Kidney (tissue), 14 donors: ENCODE data around the gene XPO1. TPM values are rescaled to one million over a fixed set of nuclear protein-coding genes. Genes with fewer than 3 reads are reported as not detected.

ENCODE experiments used
- DNase-seq, 5 donors: peaks; one replicate each; pipeline ENCODE4 v3.0.0-alpha.2; 2013 to 2020
- FAIRE-seq: peaks from 2 replicates; lab custom pipeline; 2012; peaks lifted over from hg19 to GRCh38; lab: Jason Lieb, UNC
- H3K27ac ChIP-seq, 2 donors: one replicate each; pipeline ENCODE4 v1.7.0; 2013; ENCODE audit warnings: low read depth in 2 of 2, low read length in 2 of 2, inconsistent platforms in 1 of 2
- H3K27me3 ChIP-seq: one replicate; pipeline ENCODE4 v1.7.1; 2013; ENCODE audit warnings: low read length, inconsistent platforms; ENCODE audit not compliant: control insufficient read depth, insufficient read depth
- H3K36me3 ChIP-seq, 3 donors: one replicate each; pipeline versions ENCODE4 v1.7.0 to v1.7.1; 2013; ENCODE audit warnings: low read length in 3 of 3, control low read depth in 1 of 3, inconsistent platforms in 1 of 3; ENCODE audit not compliant: insufficient read depth in 3 of 3, control insufficient read depth in 2 of 3
- H3K4me1 ChIP-seq, 3 donors: one replicate each; pipeline versions ENCODE4 v1.7.0 to v1.7.1; 2013; ENCODE audit warnings: low read length in 3 of 3, inconsistent platforms in 1 of 3, low read depth in 1 of 3; ENCODE audit not compliant: control insufficient read depth in 2 of 3, insufficient read depth in 2 of 3
- H3K4me3 ChIP-seq, 3 donors: one replicate each; pipeline versions ENCODE4 v1.7.0 to v1.8.1; 2013; ENCODE audit warnings: low read length in 3 of 3, control low read depth in 1 of 3, inconsistent platforms in 1 of 3
- H3K9ac ChIP-seq, 3 donors: one replicate each; pipeline versions ENCODE4 v1.7.0 to v1.7.1; 2013; ENCODE audit warnings: low read length in 3 of 3, control low read depth in 1 of 3, inconsistent platforms in 1 of 3
- H3K9me3 ChIP-seq, 3 donors: one replicate each; pipeline versions ENCODE4 v1.7.0 to v1.7.1; 2013; ENCODE audit warnings: low read length in 3 of 3, control low read depth in 1 of 3, inconsistent platforms in 1 of 3; ENCODE audit not compliant: control insufficient read depth in 2 of 3, insufficient read depth in 1 of 3
- intact Hi-C: fragments of 100-400 bp; cut with DNase I; formaldehyde crosslinking; loops from one replicate; pipeline ENCODE4 v1.11.1; 2022
- polyA plus RNA-seq: library from polyadenylated mRNA; stranded (reverse); fragments of 350-450 nt; fragmentation: Illumina TruSeq; extraction: RNeasy Lipid Tissue Mini Kit (QIAGEN cat#74804); gene quantifications from one replicate; pipeline ENCODE4 v1.2.3, GENCODE V29; 2014; ENCODE audit warnings: low read depth, low replicate concordance; ENCODE audit not compliant: insufficient read depth
- total RNA-seq: library from RNA; stranded (reverse); fragmentation: NEBNext Ultra II Directional; extraction: Animal tissue kit (Norgen Biotek cat#: 25700); gene quantifications from one replicate; pipeline ENCODE4 v1.2.1, GENCODE V29; 2021
- TF ChIP-seq, protein P1 (sequence below): IDR thresholded peaks from 3 replicates; pipeline ENCODE4 v1.5.1; 2012; ENCODE audit warnings: mild to moderate bottlenecking, moderate library complexity, borderline replicate concordance; ENCODE audit not compliant: insufficient read depth; ENCODE audit errors: extremely low read depth
- donor health status: control.
- donor health status: control.
- donor health status: control.
- donor health status: control.
- donor health status: control.
- donor health status: DM: yes; HTN: yes; CAD: no.
- donor health status: Normal renal cell carcinoma (clear cell type).

The XPO1 gene
- total and polyA plus RNA-seq, 2 donors from 2014 or later = 37.8 to 117 TPM

DNA sequence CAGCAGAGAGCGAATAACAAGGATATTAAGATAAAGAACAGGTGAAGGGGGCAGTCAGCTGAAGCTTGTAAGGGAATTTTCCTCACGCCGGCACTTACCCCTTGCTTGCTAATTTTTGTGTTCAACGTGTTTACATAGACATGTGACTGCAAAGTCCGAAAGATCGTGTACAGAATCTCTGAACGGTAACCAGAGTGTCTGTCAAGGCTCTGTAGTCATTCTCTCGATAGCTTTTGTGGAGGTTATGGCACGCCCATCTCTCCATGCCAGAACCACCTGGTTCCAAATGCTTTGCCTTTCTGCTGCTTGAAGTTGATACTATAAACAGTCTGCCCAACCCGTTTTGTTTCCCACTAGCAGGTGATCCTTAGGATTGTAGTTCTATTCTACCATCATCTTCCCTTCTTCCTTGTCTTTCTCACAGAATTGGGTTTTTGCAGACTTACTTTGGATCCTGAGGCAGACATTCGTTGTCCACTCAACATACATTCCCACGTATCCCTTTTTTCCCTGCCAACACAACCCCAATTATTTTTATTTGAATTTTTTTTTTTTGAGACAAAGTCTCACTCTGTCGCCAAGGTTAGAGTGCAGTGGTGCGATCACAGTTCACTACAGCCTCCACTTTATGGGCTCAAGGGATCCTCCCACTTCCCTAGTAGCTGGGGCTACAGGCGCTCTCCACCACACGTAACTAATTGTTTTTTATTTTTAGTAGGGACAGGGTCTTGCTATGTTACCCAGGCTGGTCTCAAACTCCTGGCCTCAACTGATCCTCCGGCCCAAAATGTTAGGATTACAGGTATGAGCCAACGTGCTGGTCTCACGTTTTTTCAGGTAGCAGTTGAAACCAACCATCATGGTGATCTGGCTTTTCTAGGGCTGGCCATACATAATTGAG is 66.0 kb downstream of the XPO1 start:
- FAIRE-seq (no peak), DNase-seq (peak in 2 of 5 donors; percentile 62 to 65)
- TF ChIP-seq, protein P1, sequence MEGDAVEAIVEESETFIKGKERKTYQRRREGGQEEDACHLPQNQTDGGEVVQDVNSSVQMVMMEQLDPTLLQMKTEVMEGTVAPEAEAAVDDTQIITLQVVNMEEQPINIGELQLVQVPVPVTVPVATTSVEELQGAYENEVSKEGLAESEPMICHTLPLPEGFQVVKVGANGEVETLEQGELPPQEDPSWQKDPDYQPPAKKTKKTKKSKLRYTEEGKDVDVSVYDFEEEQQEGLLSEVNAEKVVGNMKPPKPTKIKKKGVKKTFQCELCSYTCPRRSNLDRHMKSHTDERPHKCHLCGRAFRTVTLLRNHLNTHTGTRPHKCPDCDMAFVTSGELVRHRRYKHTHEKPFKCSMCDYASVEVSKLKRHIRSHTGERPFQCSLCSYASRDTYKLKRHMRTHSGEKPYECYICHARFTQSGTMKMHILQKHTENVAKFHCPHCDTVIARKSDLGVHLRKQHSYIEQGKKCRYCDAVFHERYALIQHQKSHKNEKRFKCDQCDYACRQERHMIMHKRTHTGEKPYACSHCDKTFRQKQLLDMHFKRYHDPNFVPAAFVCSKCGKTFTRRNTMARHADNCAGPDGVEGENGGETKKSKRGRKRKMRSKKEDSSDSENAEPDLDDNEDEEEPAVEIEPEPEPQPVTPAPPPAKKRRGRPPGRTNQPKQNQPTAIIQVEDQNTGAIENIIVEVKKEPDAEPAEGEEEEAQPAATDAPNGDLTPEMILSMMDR = no peak
- Histone ChIP-seq H3K36me3 (no peaks in the 10 kb centered on the region), H3K4me1 (peaks cover 2 to 15% (median 2%) of the 10 kb centered on the region in 3 donors), H3K27ac (peak overlapping the region; percentile 97 to 98), H3K27me3 (no peaks in the 10 kb centered on the region), H3K9ac (peak overlapping the region; percentile 66 to 95 (median 90)), H3K9me3 (no peaks in the 10 kb centered on the region), H3K4me3 (peak overlapping the region; percentile 66 to 91 (median 79))
- intact Hi-C loops = no loop called here

DNA sequence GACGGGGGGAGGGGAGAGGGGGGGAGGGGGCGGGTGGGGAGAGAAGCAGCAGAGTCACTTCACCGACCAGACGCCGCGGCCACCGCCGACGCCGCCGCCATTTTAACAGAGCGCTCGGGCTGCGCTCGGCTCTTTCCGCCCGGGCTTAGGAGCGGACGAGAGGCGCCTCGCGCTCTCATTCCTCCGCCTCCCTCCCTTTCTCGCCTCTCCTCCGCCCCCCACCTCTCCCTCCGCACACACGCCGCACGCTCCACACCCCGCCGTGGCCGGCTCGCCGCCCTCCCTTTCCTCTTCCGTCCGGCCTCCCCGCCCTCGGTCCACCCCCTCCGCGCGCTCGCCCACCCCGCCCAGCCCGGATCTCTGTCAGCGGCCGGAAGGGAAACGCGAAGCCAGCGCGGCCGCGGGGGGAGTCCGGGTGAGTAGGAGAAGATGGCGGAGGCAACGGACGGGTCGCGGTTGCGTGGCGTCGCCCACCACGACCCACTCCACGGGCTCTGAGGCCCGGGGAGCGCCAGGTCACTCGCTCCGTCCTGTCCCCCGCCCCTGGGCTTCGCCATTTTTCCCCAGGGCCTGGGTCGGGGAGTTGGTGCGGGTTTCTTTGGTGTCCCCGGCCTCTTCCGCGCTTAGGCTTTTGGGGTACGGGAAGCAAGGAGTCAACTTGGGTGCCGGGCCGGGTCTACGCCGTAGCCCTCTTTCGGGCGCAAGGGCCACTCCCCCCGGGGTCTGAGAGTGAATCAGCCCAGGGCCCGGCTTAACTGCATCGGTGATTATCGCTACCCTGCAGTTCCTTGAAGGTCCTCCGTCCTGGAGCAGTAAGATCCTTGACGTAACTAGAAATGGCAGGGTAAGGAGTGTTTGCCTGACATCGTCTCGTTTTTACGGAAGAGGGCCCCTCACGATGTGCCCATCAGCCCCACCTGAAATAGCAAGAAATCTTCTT is 66.9 kb downstream of the XPO1 start, which contains the start of gene USP34:
Gene USP34 (minus strand): TSS at position 123 of the 940 bp plus-strand sequence. CDS start 395 bp downstream, outside the sequence.
- DNase-seq (peak; percentile 97 to 99 (median 98)), FAIRE-seq (no peak)
- intact Hi-C loops = no loop called here
- H3K27ac ChIP-seq = peak within 1 kb of the TSS; percentile 97 to 98
- H3K27me3 ChIP-seq = no peaks in the 10 kb centered on the region
- TF ChIP-seq, protein P1 = peak; percentile 13
- H3K9ac ChIP-seq = peak within 1 kb of the TSS; percentile 84 to 96 (median 90)
- peak within 1 kb of the TSS; percentile 88 to 94 (median 91) for H3K4me3 ChIP-seq
- no peaks in the 10 kb centered on the region for H3K36me3 ChIP-seq
- H3K4me1 ChIP-seq = peaks cover 2 to 15% (median 2%) of the 10 kb centered on the region in 3 donors
- H3K9me3 ChIP-seq = no peaks in the 10 kb centered on the region

DNA sequence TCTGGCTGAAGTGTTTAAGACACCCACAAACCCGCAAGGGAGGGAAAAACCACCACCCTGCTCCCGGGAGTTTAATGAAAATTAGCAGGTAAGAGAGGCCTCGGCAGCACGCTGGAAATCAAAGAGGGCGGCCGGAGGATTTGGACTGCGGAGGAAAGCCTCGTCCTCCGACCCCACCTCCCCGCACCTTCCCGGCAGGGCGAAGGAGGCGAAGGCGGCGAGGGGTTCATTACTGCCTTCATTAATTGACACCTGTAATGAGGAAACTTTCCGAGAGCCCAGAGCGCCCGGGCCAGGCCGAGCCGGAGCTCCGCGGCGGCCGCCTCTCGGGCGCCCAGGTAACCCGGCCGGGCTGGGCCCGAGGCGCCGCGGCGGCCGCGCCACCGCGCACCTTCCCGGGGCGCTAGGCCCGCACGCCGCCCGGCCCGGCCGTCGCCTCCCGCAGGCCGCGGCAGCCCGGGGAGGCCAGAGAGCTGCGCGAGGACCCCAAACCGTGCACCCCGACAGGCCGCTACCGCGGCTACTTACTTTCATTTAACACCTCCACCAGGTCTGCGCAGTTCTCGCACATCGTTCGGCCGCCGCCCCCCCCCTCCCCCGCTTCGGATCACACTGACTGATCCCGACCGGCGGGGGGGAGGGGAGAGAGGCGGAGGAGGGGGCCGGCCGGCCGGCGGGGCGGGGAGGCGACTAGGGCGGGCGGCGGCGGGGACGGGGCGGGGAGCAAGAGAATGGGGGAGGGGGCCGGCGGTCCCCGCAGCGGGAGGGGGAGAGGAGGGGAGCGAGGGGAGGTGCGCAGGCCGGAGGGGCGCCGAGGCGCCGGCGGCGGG is 67.8 kb downstream of the XPO1 start:
- FAIRE-seq (no peak), DNase-seq (peak; percentile 83 to 96 (median 91))
- H3K9me3 ChIP-seq = no peaks in the 10 kb centered on the region
- peaks cover 2 to 15% (median 2%) of the 10 kb centered on the region in 3 donors for H3K4me1 ChIP-seq
- no peaks in the 10 kb centered on the region for H3K36me3 ChIP-seq
- peak overlapping the region; percentile 81 to 85 for H3K27ac ChIP-seq
- H3K9ac ChIP-seq = peak overlapping the region; percentile 20 to 96 (median 84)
- intact Hi-C loops = no loop called here
- H3K4me3 ChIP-seq = peak overlapping the region; percentile 51 to 94 (median 88)
- TF ChIP-seq, protein P1 = no peak
- no peaks in the 10 kb centered on the region for H3K27me3 ChIP-seq
